ENCODE measurements around the gene KDM2A.
"Not testable (repeated sequence)": the region's sequence is repeated elsewhere in the genome, so short reads cannot be mapped to it uniquely, and the experiment has no call there.

The KDM2A gene

DNA sequence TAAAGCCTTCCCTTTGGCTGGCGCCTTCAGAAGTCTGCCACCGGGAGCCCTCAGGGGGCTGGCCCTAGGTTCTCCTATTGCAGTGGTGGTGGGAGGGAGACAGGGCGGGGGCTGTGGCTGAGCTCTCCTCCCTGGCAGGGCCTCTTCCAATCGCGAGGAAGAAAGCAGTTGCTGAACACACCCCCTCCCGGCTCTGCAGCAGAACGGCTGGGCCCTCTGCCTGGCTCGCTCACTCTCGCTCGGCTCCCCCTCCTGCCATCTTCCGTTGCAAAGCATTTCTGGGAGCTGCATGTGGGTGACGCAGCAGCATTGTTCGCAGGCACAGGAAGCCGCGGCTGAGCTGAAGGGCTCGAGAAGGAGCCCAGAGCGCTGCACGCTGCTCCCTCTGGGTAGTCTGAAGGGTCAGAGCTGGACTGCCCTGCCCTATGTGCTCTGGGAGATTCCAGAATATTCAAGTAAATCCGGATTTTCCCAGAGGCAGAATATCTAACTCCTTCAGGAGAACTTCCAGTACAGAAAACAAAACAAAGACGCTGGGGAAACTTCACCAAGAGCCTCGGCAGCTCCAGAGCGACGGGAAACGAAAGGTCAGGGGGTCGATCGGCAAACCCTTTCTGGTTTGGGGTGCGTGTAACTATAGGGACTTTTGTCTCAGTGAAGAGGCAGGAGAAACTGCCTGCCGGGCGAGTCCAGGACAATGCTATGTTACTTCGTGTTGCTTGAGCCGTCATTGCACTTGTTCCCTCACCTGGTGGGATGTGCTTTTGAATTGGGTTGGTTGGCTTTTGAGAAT is 120.9 kb downstream of the KDM2A start:
- peak; percentile 96 for DNase-seq

GRCh38 chr11:67240576-67241389 is 121.7 kb downstream of the KDM2A start:
- DNase-seq, result no peak

DNA sequence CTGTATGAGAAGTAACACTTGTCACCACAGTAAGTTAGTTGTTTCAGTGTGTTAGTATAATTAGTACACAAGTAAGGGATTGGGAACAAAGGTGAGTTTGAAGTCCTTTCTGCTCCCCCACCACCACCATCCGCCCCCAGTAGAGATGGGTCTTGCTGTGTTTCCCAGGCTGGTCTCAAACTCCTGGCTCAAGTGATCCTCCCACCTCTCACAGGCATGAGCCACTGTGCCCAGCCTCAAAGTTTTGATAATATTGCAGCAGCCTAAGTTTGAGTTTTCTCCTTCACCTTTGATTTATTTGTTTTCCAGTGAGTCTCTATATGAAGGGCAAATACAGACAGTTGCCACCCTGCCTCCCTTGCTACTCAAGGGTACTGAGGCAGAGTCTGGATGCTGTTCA is 123.5 kb downstream of the KDM2A start:
- no peak for DNase-seq

GRCh38 chr11:67243051-67243450 is 124.0 kb downstream of the KDM2A start:
- DNase-seq, result no peak

DNA sequence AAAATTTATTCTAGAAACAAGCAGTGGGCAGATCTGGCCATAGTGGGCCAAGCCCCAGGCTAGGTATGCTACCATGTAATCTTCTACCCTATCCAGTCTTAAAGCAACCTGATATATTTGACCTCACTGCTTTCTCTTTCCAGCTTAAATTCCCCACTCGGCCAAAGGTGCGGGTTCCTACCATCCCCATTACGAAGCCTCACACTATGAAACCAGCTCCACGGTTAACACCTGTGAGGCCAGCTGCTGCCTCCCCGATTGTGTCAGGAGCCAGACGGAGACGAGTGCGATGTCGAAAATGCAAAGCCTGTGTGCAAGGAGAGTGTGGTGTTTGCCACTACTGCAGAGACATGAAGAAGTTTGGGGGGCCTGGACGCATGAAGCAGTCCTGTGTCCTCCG is 126.0 kb downstream of the KDM2A start:
- DNase-seq, result no peak

- DNase-seq, result no peak
Observed at GRCh38 chr11:67247946-67248550, 129.0 kb downstream of the KDM2A start.

GRCh38 chr11:67248653-67249052 is 129.6 kb downstream of the KDM2A start:
- no peak for DNase-seq

GRCh38 chr11:67250059-67251043 is 131.3 kb downstream of the KDM2A start:
- DNase-seq, result no peak

- no peak for DNase-seq
Observed at GRCh38 chr11:67251841-67252240, 132.8 kb downstream of the KDM2A start.

GRCh38 chr11:67252831-67253239 is 133.8 kb downstream of the KDM2A start:
- no peak for DNase-seq

DNA sequence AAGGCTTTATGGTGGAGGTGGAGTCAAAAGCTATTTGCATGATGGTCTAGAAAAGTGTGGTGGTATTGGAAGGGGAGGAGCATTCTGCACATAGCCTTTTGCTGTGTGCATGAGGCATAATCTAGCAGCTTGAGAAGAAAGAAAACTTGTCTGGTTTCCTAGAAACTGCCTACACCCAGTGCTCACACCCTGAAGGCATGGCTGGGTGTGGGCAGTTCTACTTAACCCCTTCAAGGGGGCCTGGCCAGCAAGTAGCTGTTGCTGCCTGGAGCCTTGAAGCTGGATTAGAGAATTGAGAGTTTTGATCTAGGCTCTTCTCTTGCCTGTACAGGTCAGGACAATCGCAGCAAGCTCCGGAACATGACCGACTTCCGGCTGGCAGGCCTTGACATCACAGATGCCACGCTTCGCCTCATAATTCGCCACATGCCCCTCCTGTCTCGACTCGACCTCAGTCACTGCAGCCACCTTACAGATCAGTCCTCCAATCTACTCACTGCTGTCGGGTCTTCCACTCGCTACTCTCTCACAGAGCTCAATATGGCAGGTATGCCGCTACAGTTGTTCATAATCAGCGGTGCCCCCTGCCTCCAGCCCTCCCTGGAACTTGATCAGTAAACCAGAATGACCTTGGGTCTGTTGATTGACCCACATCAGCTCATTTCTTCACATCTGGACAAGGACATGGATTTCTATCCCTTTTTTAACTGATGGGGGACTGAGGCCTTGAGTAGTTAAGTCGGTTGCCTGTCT is 135.0 kb downstream of the KDM2A start:
- DNase-seq, result no peak

DNA sequence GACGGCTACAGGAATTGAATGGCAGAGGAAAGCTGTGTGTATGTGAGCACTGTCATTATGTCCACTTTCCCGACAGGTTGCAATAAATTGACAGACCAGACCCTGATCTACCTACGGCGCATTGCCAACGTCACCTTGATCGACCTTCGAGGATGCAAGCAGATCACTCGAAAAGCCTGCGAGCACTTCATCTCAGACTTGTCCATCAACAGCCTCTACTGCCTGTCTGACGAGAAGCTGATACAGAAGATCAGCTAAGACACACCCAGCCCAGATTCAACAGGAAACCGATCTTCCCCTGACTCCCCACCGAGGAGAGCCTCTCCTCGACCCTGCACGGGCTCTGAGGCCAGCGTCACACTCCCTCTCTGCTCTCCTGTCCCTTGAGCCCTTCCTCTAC is 135.7 kb downstream of the KDM2A start:
- no peak for DNase-seq

- DNase-seq, result no peak
Observed at GRCh38 chr11:67255353-67255752, 136.3 kb downstream of the KDM2A start.

- DNase-seq, result no peak
Observed at GRCh38 chr11:67255864-67256263, 136.8 kb downstream of the KDM2A start.

DNA sequence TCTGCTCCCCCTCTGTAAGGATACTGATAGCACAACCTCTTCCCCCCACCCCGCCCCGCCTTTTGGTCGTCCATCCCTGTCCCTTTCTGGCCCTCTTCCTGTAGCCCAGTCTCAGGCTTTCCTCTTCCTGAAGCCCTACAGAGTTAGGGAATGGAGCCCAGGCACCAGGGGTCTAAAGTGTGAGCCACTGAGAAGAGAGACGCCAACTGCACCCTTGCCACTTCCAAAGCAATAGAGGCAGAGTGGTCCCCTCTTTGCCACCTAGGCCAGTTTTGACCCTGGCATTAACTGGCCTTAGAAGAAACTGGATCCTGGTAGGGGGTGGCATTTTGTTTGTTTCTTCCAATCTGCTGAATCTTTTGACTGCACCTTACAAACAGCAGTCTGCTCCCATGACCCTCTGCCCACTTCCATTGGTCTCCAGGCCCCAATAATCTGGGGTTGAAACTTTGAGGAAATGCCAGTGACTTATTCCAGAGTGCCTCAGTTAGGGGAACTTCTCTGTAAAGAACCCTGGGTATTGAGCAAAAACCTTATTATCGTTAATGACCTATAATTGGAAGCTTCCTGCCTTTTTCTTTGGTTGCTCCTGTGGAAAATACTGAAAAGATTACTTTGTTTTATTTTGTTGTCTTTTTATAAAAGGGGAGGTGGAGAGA is 137.5 kb downstream of the KDM2A start:
- no peak for DNase-seq

DNA sequence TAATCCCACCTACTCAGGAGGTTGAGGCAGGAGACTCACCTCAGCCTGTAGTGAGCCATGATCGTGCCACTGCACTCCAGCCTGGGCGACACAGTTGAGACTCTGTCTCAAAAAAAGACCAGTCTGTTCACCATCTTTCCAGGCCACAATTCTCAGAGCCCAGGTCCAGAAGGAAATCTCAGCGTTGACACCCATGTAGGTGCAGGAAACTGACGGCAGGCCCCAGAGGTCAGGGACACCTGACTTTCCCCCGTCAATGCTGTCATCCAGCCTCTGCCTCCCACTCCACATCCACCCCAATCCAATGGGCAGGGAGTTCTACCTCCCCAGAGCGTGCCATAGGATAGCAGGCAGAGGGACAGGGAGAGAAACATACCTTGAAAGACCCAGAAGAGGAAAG is 141.3 kb downstream of the KDM2A start:
- no peak for DNase-seq

- not testable (repeated sequence) for DNase-seq
Observed at GRCh38 chr11:67260885-67261639, 142.0 kb downstream of the KDM2A start.

DNA sequence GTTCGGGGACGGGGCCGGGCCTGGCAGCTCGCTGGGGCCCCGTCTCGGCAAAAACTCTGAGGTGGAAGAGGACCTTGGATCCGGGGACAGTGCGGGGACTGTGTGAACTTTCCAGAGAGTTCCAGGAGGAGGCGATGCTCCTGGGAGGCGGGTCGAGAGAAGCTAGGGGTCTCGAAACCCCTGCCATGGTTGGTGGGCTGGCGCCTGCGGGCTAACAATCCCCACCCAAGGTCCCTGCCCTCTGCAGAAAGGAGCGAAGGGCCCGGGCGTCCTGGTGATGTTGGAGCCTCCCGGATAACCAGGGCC is 142.5 kb downstream of the KDM2A start:
- DNase-seq, result no peak

GRCh38 chr11:67261946-67262681 is 143.1 kb downstream of the KDM2A start:
- no peak for DNase-seq

Measured in COR-L47 (cell line).